HG03175 (cell line): Measurements from ENCODE around the gene NOC4L.
"Not testable (repeated sequence)": the region's sequence is repeated elsewhere in the genome, so short reads cannot be mapped to it uniquely, and the experiment has no call there.

Experiments
- ATAC-seq: cut with Tn5 transposase; IDR thresholded peaks from one replicate; pipeline ENCODE4 v1.9.1; 2021; ENCODE audit warnings: mild to moderate bottlenecking, moderate library complexity; ENCODE audit not compliant: unreplicated experiment

The NOC4L gene

DNA sequence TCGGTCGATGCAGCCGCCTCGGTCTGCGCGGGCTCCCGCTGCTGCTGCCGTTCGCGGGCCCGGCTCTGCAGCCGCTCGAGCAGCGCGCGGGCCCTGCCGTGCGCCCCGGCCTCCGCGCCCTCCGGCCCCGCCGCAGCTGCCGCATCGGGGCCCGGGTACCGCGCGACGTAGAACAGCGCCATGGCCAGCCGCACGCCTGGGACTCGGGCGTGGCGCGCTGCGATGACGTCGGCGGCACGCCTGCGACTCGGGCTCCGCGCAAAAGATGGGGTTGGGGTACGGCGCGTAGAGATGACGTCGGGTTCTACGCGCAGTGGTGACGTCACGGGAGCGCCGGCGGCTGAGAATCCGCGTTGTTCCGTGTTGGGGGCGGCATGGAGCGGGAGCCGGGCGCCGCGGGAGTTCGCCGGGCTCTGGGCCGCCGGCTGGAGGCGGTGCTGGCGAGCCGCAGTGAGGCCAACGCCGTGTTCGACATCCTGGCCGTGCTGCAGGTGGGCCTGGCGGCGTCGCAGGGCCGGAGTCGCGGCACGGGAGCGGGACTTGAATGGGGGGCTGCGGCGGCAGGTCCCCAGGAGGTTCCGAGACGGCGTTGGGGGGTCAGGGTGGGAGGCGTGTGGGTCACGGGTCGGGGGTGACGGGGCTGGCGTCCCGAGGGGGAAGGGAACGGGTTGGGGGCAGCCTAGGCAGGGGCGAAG is at the start of gene NOC4L, which contains the start of gene DDX51:
Gene NOC4L, plus strand, starts transcription at position 343 of the 695 bp plus-strand sequence. Its CDS starts 32 bp downstream, at position 375.
Gene DDX51, minus strand, starts transcription at position 205 of the 695 bp plus-strand sequence. Its CDS starts 23 bp downstream, at position 182.
- peak; percentile 88 for ATAC-seq

- no peak for ATAC-seq
Measured at GRCh38 chr12:132095520-132096409, 48.5 kb upstream of the NOC4L start.

DNA sequence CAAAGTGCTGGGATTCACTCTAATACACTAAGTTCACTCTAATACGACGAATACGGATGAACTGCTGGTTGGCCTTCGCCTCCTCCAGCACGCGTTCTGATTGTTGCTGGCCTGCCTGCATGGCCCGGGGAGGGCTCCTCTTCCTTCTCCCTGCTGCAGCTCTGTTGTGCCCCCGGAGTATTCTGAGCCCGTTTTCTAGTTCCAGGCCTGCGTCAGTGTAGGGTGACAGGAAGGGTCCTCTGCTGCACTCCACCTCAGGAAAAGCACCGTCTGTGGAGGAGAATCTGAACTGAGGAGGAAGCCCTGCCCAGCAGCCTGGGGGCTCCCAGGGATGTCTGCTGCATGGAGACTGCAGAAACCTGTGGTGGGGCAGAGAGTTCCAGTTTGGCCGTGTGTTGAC is 44.5 kb upstream of the NOC4L start:
- no peak for ATAC-seq

DNA sequence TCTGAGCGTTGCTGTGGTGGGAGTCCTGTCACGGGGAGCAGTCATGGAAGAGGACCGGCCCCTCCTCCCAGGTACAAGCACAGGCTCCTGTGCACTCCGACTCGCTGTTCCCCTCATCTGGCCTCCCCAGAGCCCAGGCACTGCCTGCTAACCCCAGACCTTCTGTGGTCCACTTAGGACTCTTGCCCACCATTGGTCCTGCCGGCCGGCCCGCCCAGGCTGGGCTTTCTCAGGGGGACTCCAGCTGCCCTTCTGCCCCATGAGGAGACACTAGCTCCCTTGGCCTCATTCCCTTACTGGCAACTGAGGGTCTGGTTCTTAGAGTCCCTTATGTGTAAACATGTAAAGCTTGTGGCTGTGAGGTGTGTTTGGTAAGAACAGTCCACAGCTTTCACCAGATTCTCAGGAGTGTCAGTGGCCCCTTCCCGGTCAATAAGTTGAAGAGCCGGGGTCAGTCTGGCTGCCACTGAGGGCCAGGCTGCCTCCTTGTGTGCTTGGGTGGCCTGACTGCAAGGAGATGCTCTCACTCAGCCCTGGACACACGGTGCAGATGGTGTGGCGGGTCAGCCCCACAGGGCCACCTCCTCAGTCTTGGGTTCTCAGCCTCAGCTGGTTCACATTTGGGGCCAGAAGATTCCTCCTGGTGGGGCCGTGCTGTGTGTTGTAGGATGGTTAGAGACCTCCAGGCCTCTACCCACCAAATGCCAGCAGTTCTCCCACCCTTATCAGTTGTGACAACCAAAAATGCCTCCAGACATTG is 43.8 kb upstream of the NOC4L start:
- no peak for ATAC-seq

DNA sequence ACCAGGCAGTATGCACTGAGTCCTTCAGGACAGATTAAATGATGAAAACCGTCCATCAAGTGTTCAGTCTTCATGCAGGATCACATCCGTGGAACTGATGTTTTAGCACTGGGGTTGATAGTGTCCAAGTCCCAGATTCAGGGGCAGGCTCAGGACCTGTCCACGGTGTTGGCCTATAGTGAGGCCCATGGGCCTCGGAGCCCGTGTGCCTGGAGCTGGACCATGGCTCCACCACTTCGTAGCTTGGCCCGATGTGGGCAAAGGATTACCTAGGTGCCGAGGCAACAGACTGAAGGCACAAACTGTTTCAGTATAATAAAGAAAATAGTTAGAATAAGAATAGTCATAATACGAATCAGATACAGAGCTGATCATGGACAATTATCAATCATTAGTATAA is 42.0 kb upstream of the NOC4L start:
- no peak for ATAC-seq

GRCh38 chr12:132103072-132103471 is 41.2 kb upstream of the NOC4L start:
- ATAC-seq, result not testable (repeated sequence)

DNA sequence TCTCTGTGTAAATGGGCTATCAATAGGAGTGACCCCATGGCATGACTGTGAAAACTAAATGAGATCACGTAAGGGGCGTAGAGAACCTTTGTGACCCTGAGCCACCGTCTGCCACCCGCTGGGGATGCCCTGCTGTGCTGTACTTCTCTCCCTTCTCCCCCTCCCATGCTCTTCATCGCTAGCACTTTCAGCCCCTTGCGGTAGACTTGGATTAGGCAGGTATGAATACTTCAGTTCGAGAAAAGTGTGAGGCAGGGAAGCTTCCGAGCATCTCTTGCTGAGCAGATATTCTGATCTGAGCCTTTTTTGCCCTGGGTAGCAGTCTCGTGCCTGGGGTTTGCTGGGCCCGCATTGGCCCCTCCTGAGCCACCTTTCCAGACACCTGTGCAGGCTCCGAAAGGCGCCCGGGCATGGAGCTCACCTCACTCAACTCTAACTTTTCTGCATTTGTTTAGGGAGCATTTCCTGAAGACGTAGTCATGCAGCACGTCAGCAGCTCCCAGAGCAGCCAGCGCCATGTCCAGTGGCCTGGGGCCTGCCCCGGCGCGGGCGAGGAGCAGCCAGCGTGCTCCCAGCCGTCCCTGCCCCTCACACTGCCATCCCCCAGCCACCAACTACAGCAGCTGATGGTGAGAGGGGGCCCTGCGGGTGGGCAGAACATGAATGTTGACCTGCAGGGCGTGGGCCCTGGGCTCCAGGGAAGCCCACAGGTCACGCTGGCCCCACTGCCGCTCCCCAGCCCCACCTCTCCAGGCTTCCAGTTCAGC is 40.5 kb upstream of the NOC4L start:
- ATAC-seq, result no peak

DNA sequence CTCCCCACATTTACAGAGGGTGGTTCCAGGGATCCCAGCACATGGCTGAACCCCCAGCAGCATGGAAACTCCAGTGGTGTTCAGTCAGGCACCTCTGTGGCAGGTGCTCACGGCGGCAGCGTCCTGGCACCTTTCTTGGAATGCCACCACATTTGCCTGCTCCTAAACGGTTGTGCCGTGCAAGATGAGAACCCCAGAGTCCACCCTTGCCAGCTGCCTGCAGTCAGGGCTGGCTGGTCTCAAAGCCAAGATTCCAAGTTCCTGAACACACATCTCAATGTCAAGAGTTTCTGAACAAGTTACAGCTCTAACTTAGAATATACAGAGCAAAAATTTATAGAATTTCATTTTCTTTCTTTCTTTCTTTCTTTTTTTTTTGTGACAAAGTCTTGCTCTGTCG is 38.8 kb upstream of the NOC4L start:
- no peak for ATAC-seq

- no peak for ATAC-seq
Measured at GRCh38 chr12:132106921-132107320, 37.3 kb upstream of the NOC4L start.

GRCh38 chr12:132108211-132108832 is 35.9 kb upstream of the NOC4L start:
- ATAC-seq, result no peak

DNA sequence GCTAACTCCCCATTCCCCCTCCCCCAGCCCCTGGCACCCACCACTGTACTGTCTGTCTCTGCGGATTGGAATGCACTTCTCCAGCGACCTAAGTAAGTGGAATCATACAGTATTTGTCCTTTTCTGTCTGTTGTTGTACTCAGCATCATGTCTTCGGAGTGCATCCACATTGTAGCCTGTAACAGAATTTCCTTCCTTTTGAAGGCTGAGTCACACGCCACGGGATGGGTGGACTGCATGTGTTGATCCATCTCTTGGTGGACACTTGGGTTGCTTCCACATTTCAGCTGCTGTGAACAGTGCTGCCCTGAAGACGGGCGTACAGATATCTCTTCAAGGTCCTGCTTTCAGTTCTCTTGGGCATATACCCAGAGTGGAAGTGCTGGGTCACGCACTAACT is 34.5 kb upstream of the NOC4L start:
- no peak for ATAC-seq

GRCh38 chr12:132110677-132111076 is 33.6 kb upstream of the NOC4L start:
- ATAC-seq, result no peak

GRCh38 chr12:132111654-132112304 is 32.5 kb upstream of the NOC4L start:
- no peak for ATAC-seq

- ATAC-seq, result no peak
Measured at GRCh38 chr12:132114667-132115066, 29.6 kb upstream of the NOC4L start.

DNA sequence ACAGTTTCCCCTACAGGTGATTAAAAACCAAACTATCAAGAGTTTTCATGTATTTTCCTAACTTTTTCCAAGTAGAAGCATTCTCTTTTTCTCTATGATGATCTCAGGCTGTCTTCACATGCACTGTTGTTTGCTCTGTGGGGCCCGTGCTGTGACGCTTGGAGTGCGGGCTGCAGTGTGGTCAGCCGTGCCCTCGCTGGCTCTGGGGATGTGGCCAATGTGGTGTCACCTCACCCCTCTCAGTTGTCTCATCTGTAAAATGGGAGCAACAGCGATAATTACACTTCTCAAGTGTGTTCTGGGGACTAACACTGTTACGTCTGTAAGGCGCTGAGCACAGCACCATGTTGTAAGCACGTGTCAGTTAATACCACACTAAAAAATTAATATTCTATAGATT is 28.8 kb upstream of the NOC4L start:
- no peak for ATAC-seq

DNA sequence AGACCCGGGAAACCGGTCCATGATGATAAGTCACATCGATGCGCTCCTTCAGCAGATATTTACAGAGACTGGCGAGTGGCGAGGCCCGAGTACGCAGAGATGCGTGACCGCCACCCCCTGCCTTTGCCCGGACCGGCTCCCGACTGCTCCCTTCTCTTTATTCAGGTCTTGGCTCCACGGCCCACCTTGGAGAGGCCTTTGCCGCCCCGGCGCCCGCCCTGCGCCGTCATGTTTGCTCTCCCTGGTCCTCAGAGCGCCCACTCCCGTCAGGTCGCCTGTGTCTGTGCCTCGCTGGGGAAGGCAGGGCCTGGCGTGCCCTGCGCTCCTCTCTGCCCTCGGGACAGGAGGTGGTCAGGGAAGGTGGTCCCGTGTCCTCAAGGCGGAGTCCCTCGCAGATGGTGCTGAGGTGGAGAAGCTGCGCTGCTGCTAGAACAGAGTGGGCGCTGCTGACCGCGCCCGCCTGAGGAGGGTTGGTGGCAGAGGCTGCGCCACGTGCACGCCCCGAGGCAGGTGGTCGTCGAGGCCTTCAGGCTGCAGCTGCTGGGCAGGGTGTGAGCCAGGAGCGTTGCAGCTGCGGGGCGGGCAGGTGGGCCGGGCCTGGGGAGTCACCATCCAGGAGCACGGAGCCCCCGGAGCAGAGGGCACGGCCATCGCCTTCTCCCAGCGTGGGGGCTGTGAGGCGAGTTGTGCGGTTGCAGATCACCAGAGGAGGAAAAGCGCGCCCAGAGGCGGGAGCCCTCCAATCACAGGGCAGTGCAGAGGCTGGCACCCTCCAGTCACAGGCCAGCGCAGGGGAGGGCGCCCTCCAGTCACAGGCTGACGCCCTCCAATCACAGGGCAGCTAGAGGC is 27.3 kb upstream of the NOC4L start:
- no peak for ATAC-seq

GRCh38 chr12:132117558-132117875 is 26.7 kb upstream of the NOC4L start:
- no peak for ATAC-seq

GRCh38 chr12:132118876-132119275 is 25.4 kb upstream of the NOC4L start:
- no peak for ATAC-seq

GRCh38 chr12:132121283-132121682 is 23.0 kb upstream of the NOC4L start:
- ATAC-seq, result no peak
